SU-DHL-6 (cell line): ENCODE measurements around the gene MAB21L1.

Experiments
- H2AFZ ChIP-seq: fragments of 200-600 bp; sonication (generic); 2 replicates; pipeline ENCODE4 v1.6.1; 2014; ENCODE audit warnings: low read depth, mild to moderate bottlenecking, moderate library complexity, mixed read lengths, antibody characterized with exemption, low read length; ENCODE audit not compliant: severe bottlenecking
- H3F3A ChIP-seq: fragments of 200-600 bp; shearing (Covaris generic); 2 replicates; pipeline ENCODE4 v1.6.0; 2016; ENCODE audit warnings: antibody characterized with exemption, mild to moderate bottlenecking; ENCODE audit not compliant: insufficient read depth
- H3K27ac ChIP-seq: fragments of 200-600 bp; sonication (generic); 2 replicates; pipeline ENCODE4 v1.5.1; 2016; ENCODE audit warnings: low read depth, mild to moderate bottlenecking, low read length, moderate library complexity, mixed read lengths
- H3K27me3 ChIP-seq: fragments of 200-600 bp; sonication (generic), shearing (Covaris generic); 2 replicates; pipeline ENCODE4 v1.6.0; 2014; ENCODE audit warnings: mild to moderate bottlenecking, low read length
- H3K36me3 ChIP-seq: fragments of 200-600 bp; sonication (generic); 2 replicates; pipeline ENCODE4 v1.6.1; 2014; ENCODE audit warnings: mild to moderate bottlenecking, low read length, mixed read lengths
- H3K4me2 ChIP-seq: fragments of 300-600, 200-600 bp; shearing (Covaris generic), sonication (generic); 2 replicates; pipeline ENCODE4 v1.6.0; 2014; ENCODE audit warnings: low read length, low read depth, mild to moderate bottlenecking; ENCODE audit not compliant: poor library complexity, severe bottlenecking
- H3K4me3 ChIP-seq: fragments of 200-600 bp; sonication (generic); 2 replicates; pipeline ENCODE4 v1.5.1; 2014; ENCODE audit warnings: antibody characterized with exemption, low read length, mild to moderate bottlenecking, mixed read lengths; ENCODE audit not compliant: insufficient read depth, poor library complexity, severe bottlenecking
- H3K79me2 ChIP-seq: fragments of 200-600 bp; sonication (generic); 2 replicates; pipeline ENCODE4 v1.6.1; 2014; ENCODE audit warnings: mild to moderate bottlenecking, low read length, moderate library complexity; ENCODE audit not compliant: insufficient read depth
- H3K9ac ChIP-seq: fragments of 200-600 bp; sonication (generic); 2 replicates; pipeline ENCODE4 v1.7.0; 2014; ENCODE audit warnings: mild to moderate bottlenecking, low read length
- H3K9me2 ChIP-seq: fragments of 200-600 bp; sonication (generic); replicated peaks from 2 replicates; pipeline ENCODE4 v1.6.1; 2014; ENCODE audit warnings: low read length; ENCODE audit not compliant: insufficient read depth
- H3K9me3 ChIP-seq: fragments of 200-600 bp; sonication (generic); 2 replicates; pipeline ENCODE4 v1.6.1; 2014; ENCODE audit warnings: low read length, mixed read lengths; ENCODE audit not compliant: insufficient read depth
- H4K20me1 ChIP-seq: fragments of 200-600 bp; sonication (generic); 2 replicates; pipeline ENCODE4 v1.6.1; 2014; ENCODE audit warnings: low read depth, mild to moderate bottlenecking, antibody characterized with exemption, low read length, moderate library complexity, mixed read lengths
- EZH2phosphoT487 ChIP-seq: fragments of 200-600 bp; sonication (generic), shearing (Covaris generic); conservative IDR thresholded peaks from 2 replicates; pipeline ENCODE4 v1.6.1; 2018; ENCODE audit warnings: mild to moderate bottlenecking, antibody characterized with exemption, low read length, moderate library complexity, mixed read lengths
- TF ChIP-seq, protein P1 (sequence below): fragments of 200-600 bp; sonication (generic); IDR thresholded peaks from one replicate; pipeline ENCODE4 v1.5.1; 2017; ENCODE audit warnings: antibody characterized with exemption, mild to moderate bottlenecking, low read length, moderate library complexity; ENCODE audit not compliant: insufficient read depth, poor library complexity, severe bottlenecking

MAB21L1 gene

DNA sequence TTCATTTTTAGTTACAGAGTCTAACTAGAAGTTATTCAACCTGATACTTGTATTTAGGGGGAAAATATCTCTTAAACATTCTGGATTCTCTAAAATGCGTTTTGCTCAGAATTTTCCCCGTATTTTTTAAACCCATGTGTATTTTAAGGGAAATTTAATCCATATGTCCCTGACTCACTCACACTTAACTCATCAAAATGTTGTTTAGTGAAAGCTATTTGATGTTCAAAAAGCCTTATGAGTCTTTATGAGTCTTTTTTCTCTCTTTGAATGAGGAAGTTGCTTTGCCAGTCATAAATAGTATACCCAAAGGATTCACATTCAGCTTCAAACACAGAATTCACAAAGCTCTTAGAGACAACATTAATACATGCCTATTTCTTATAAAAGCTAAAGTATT is 16.4 kb downstream of the MAB21L1 start:
- TF ChIP-seq, protein P1, sequence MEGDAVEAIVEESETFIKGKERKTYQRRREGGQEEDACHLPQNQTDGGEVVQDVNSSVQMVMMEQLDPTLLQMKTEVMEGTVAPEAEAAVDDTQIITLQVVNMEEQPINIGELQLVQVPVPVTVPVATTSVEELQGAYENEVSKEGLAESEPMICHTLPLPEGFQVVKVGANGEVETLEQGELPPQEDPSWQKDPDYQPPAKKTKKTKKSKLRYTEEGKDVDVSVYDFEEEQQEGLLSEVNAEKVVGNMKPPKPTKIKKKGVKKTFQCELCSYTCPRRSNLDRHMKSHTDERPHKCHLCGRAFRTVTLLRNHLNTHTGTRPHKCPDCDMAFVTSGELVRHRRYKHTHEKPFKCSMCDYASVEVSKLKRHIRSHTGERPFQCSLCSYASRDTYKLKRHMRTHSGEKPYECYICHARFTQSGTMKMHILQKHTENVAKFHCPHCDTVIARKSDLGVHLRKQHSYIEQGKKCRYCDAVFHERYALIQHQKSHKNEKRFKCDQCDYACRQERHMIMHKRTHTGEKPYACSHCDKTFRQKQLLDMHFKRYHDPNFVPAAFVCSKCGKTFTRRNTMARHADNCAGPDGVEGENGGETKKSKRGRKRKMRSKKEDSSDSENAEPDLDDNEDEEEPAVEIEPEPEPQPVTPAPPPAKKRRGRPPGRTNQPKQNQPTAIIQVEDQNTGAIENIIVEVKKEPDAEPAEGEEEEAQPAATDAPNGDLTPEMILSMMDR: no peak
- no peak for TF ChIP-seq EZH2phosphoT487
- H3K4me3 ChIP-seq: no peak overlapping the region

DNA sequence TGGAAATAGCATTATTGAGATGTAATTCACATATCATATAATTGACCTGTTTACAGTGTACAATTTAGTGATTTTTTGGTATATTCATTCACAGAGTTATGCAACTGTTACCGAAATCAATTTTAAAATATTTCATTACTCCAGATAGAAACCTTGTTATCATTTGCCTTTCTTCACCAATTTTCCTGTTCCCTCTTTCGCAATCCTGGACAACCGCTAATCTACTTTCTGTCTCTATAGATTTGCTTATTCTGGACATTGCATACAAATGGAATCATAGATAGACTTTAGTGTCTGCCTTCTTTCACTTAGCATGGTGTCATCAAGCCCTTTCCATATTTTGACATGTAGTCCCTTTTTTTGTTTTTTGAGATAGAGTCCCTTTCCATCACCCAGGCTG is 19.2 kb downstream of the MAB21L1 start:
- no peak overlapping the region for H3K4me2 ChIP-seq
- H3K79me2 ChIP-seq: no peaks in the 10 kb centered on the region
- no peak overlapping the region for H2AFZ ChIP-seq
- no peaks in the 10 kb centered on the region for H3K27me3 ChIP-seq
- no peaks in the 10 kb centered on the region for H3K36me3 ChIP-seq
- no peak overlapping the region for H3K9ac ChIP-seq
- H3K9me2 ChIP-seq: no peaks in the 10 kb centered on the region
- no peak overlapping the region for H3K4me3 ChIP-seq
- H3K9me3 ChIP-seq: no peaks in the 10 kb centered on the region
- no peaks in the 10 kb centered on the region for H3F3A ChIP-seq
- no peaks in the 10 kb centered on the region for H4K20me1 ChIP-seq
- no peak for TF ChIP-seq EZH2phosphoT487
- TF ChIP-seq, protein P1: no peak
- no peak overlapping the region for H3K27ac ChIP-seq

More for the DNA sequence above, 16.4 kb downstream of the MAB21L1 start:
- Histone ChIP-seq H2AFZ (no peak overlapping the region), H3K9me3 (no peaks in the 10 kb centered on the region), H3K27ac (no peak overlapping the region), H4K20me1 (no peaks in the 10 kb centered on the region), H3K27me3 (no peaks in the 10 kb centered on the region), H3K36me3 (no peaks in the 10 kb centered on the region), H3K9me2 (no peaks in the 10 kb centered on the region), H3K79me2 (no peaks in the 10 kb centered on the region), H3K9ac (no peak overlapping the region), H3K4me2 (no peak overlapping the region), H3F3A (no peaks in the 10 kb centered on the region)

DNA sequence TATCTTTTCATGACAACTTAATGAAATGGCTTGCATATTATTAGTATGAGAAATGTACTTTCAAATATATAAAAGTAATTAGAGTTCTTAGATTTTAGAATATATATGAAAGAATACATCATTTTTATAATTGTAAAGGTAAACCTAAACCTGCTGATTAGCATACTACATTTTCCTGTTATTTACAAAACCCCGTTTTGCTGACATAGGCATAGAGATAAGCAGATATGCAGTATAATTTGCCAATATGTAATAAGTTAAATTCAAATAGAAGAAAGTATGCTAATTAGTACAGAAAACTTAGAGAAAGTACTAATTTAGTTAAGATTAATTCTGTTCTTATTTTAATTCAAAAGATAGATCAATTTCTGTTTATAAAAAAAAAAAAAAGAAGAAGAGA is 21.5 kb downstream of the MAB21L1 start:
- no peaks in the 10 kb centered on the region for H4K20me1 ChIP-seq
- no peaks in the 10 kb centered on the region for H3K36me3 ChIP-seq
- no peaks in the 10 kb centered on the region for H3K9me3 ChIP-seq
- H3K79me2 ChIP-seq: no peaks in the 10 kb centered on the region
- TF ChIP-seq, protein P1: no peak
- TF ChIP-seq EZH2phosphoT487: no peak
- no peaks in the 10 kb centered on the region for H3F3A ChIP-seq
- no peaks in the 10 kb centered on the region for H3K27me3 ChIP-seq
- H3K4me3 ChIP-seq: no peak overlapping the region
- no peaks in the 10 kb centered on the region for H3K9me2 ChIP-seq
- no peak overlapping the region for H3K27ac ChIP-seq
- no peak overlapping the region for H3K9ac ChIP-seq
- H2AFZ ChIP-seq: no peak overlapping the region
- no peak overlapping the region for H3K4me2 ChIP-seq
